Left ventricle myocardium inferior (tissue), 1 donor: ENCODE results near the gene CHST8. TPM values are rescaled to one million over a fixed set of nuclear protein-coding genes. Genes with fewer than 3 reads are reported as not detected.

Source experiments
- DNase-seq: peaks from one replicate; pipeline ENCODE4 v3.0.0-alpha.2; 2020
- H3K27ac ChIP-seq: fragments of 200-600 bp; replicated peaks from 2 replicates; pipeline ENCODE4 v1.8.0; 2021
- H3K27me3 ChIP-seq: fragments of 200-600 bp; 2 replicates; pipeline ENCODE4 v1.8.0; 2021; ENCODE audit warnings: low read depth
- H3K36me3 ChIP-seq: fragments of 200-600 bp; 2 replicates; pipeline ENCODE4 v1.8.0; 2021
- H3K4me1 ChIP-seq: fragments of 200-600 bp; 2 replicates; pipeline ENCODE4 v1.8.0; 2021
- H3K4me3 ChIP-seq: fragments of 200-600 bp; 2 replicates; pipeline ENCODE4 v1.8.0; 2021; ENCODE audit warnings: mild to moderate bottlenecking, moderate library complexity
- H3K9me3 ChIP-seq: fragments of 200-600 bp; replicated peaks from 2 replicates; pipeline ENCODE4 v1.8.0; 2021
- intact Hi-C: fragments of 100-400 bp; cut with micrococcal nuclease; formaldehyde crosslinking; loops from one replicate; pipeline ENCODE4 v1.11.0; 2022
- total RNA-seq: library from RNA; stranded (reverse); fragmentation: NEBNext Ultra II Directional; extraction: Animal tissue kit (Norgen Biotek cat#: 25700); gene quantifications from one replicate; pipeline ENCODE4 v1.2.1, GENCODE V29; 2021
- TF ChIP-seq, protein P1 (sequence below): fragments of 200-600 bp; IDR thresholded peaks from 2 replicates; pipeline ENCODE4 v1.8.0; 2021; ENCODE audit warnings: antibody characterized with exemption, mild to moderate bottlenecking, borderline replicate concordance
- donor health status: DM: no; HTN: yes; CAD: no; lungs with severe emphysema.

The CHST8 gene
- total RNA-seq, 1 donor from 2014 or later: 0.14 TPM

- intact Hi-C loops: no loop called here
- no peaks in the 10 kb centered on the region for H3K36me3 ChIP-seq
These were observed 44.2 kb downstream of the CHST8 start for GRCh38 chr19:33665776-33666595.

GRCh38 chr19:33667141-33667650 is 45.4 kb downstream of the CHST8 start:
- H3K36me3 ChIP-seq: no peaks in the 10 kb centered on the region
- H3K4me1 ChIP-seq: no peaks in the 10 kb centered on the region
- no peak overlapping the region for H3K4me3 ChIP-seq
- no peak overlapping the region for H3K27ac ChIP-seq
- TF ChIP-seq, protein P1, sequence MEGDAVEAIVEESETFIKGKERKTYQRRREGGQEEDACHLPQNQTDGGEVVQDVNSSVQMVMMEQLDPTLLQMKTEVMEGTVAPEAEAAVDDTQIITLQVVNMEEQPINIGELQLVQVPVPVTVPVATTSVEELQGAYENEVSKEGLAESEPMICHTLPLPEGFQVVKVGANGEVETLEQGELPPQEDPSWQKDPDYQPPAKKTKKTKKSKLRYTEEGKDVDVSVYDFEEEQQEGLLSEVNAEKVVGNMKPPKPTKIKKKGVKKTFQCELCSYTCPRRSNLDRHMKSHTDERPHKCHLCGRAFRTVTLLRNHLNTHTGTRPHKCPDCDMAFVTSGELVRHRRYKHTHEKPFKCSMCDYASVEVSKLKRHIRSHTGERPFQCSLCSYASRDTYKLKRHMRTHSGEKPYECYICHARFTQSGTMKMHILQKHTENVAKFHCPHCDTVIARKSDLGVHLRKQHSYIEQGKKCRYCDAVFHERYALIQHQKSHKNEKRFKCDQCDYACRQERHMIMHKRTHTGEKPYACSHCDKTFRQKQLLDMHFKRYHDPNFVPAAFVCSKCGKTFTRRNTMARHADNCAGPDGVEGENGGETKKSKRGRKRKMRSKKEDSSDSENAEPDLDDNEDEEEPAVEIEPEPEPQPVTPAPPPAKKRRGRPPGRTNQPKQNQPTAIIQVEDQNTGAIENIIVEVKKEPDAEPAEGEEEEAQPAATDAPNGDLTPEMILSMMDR: no peak
- no peaks in the 10 kb centered on the region for H3K9me3 ChIP-seq
- intact Hi-C loops: no loop called here
- peaks cover 37% of the 10 kb centered on the region for H3K27me3 ChIP-seq
- no peak for DNase-seq

More at GRCh38 chr19:33665776-33666595, 44.2 kb downstream of the CHST8 start:
- DNase-seq: no peak
- H3K4me1 ChIP-seq: no peaks in the 10 kb centered on the region
- no peak overlapping the region for H3K27ac ChIP-seq
- H3K4me3 ChIP-seq: no peak overlapping the region
- TF ChIP-seq, protein P1: no peak
- H3K27me3 ChIP-seq: peaks cover 43% of the 10 kb centered on the region
- H3K9me3 ChIP-seq: no peaks in the 10 kb centered on the region

- DNase-seq: no peak
- Histone ChIP-seq H3K27me3 (peaks cover 37% of the 10 kb centered on the region), H3K27ac (no peak overlapping the region), H3K36me3 (no peaks in the 10 kb centered on the region), H3K9me3 (no peaks in the 10 kb centered on the region), H3K4me3 (no peak overlapping the region), H3K4me1 (no peaks in the 10 kb centered on the region)
- TF ChIP-seq, protein P1: no peak
- intact Hi-C loops: no loop called here
These were observed 46.1 kb downstream of the CHST8 start for GRCh38 chr19:33667881-33668280.

- DNase-seq: no peak
- Histone ChIP-seq H3K36me3 (no peaks in the 10 kb centered on the region), H3K9me3 (no peaks in the 10 kb centered on the region), H3K27ac (no peak overlapping the region), H3K4me3 (no peak overlapping the region), H3K4me1 (no peaks in the 10 kb centered on the region), H3K27me3 (peaks cover 40% of the 10 kb centered on the region)
- TF ChIP-seq, protein P1: no peak
- intact Hi-C loops: no loop called here
These were observed 47.2 kb downstream of the CHST8 start for GRCh38 chr19:33668968-33669367.

DNA sequence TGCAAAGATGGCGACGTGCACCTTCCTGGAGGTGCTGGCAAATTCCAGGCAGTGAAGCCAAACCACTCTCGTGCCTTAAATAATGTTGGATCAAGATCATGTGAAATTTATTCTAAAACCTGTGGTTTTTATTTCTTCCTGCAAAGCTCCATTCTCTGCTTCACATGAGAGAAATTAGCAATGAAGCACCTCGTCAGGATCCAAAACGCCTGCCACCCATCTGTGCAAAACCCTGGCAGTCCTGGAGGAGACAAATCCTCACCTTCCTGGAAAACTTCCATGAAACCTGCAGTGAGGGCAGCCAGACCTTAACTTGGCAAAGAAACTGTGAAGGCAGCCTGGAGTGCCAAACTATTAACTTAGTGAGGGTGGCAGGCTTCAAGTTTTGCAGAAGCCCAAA is 47.6 kb downstream of the CHST8 start:
- H3K4me1 ChIP-seq: no peaks in the 10 kb centered on the region
- DNase-seq: no peak
- intact Hi-C loops: no loop called here
- TF ChIP-seq, protein P1: no peak
- H3K36me3 ChIP-seq: no peaks in the 10 kb centered on the region
- H3K4me3 ChIP-seq: no peak overlapping the region
- H3K27ac ChIP-seq: no peak overlapping the region
- peaks cover 44% of the 10 kb centered on the region for H3K27me3 ChIP-seq
- no peaks in the 10 kb centered on the region for H3K9me3 ChIP-seq
